HepG2 (cell line): Measurements from ENCODE around the gene TCF20. TPM values are rescaled to one million over a fixed set of nuclear protein-coding genes. Genes with fewer than 3 reads are reported as not detected.
A peak's percentile ranks its signal among the peaks of the same experiment; 100 is the strongest.

Source experiments
- ATF6 ChIP-seq: sonication (generic); formaldehyde crosslinking; conservative IDR thresholded peaks from 2 replicates; pipeline ENCODE4 v1.4.0; 2020; ENCODE audit warnings: missing genetic modification reagents
- DPF2 ChIP-seq: sonication (generic); formaldehyde crosslinking; IDR thresholded peaks from 2 replicates; pipeline ENCODE4 v1.4.0; 2020; ENCODE audit warnings: mild to moderate bottlenecking, low read depth, missing genetic modification reagents, borderline replicate concordance
- HDAC2 ChIP-seq: sonication (generic); formaldehyde crosslinking; IDR thresholded peaks from 2 replicates; pipeline ENCODE4 v1.4.0; 2020; ENCODE audit warnings: missing genetic modification reagents
- HOXA5 ChIP-seq: sonication (generic); formaldehyde crosslinking; IDR thresholded peaks from 2 replicates; pipeline ENCODE4 v1.4.0; 2020; ENCODE audit warnings: missing genetic modification reagents
- JUNB ChIP-seq: sonication (generic); formaldehyde crosslinking; IDR thresholded peaks from 2 replicates; pipeline ENCODE4 v1.8.0; 2022; ENCODE audit warnings: missing genetic modification reagents, mild to moderate bottlenecking, borderline replicate concordance
- KDM4B ChIP-seq: sonication (generic); formaldehyde crosslinking; IDR thresholded peaks from 2 replicates; pipeline ENCODE4 v1.4.0; 2020; ENCODE audit warnings: missing genetic modification reagents
- NFRKB ChIP-seq: fragments of 450-650 bp; IDR thresholded peaks from 2 replicates; pipeline ENCODE4 v1.6.1; 2017
- SKIL ChIP-seq: sonication (generic); formaldehyde crosslinking; IDR thresholded peaks from 2 replicates; pipeline ENCODE4 v1.8.0; 2022; ENCODE audit warnings: missing genetic modification reagents, mild to moderate bottlenecking, moderate library complexity, borderline replicate concordance
- TFDP1 ChIP-seq: IDR thresholded peaks from 2 replicates; pipeline ENCODE4 v1.6.1; 2016; ENCODE audit warnings: missing compliant biosample characterization, missing genetic modification reagents, borderline replicate concordance
- THAP11 ChIP-seq: IDR thresholded peaks from 2 replicates; pipeline ENCODE4 v1.6.1; 2016; ENCODE audit warnings: missing biosample characterization, missing genetic modification reagents
- TOE1 ChIP-seq: sonication (generic); formaldehyde crosslinking; IDR thresholded peaks from 2 replicates; pipeline ENCODE4 v1.4.0; 2020; ENCODE audit warnings: mild to moderate bottlenecking, missing genetic modification reagents
- ZBTB10 ChIP-seq: sonication (generic); formaldehyde crosslinking; IDR thresholded peaks from 2 replicates; pipeline ENCODE4 v1.4.0; 2020; ENCODE audit warnings: missing genetic modification reagents, borderline replicate concordance
- ZBTB33 ChIP-seq: sonication (generic); formaldehyde crosslinking; IDR thresholded peaks from 2 replicates; pipeline ENCODE4 v1.4.0; 2020; ENCODE audit warnings: missing genetic modification reagents
- ZNF329 ChIP-seq: sonication (generic); formaldehyde crosslinking; IDR thresholded peaks from 2 replicates; pipeline ENCODE4 v1.9.0; 2021; ENCODE audit warnings: low read depth, mild to moderate bottlenecking, missing genetic modification reagents
- ZNF547 ChIP-seq: sonication (generic); formaldehyde crosslinking; IDR thresholded peaks from 2 replicates; pipeline ENCODE4 v1.5.1; 2020; ENCODE audit warnings: mild to moderate bottlenecking, missing genetic modification reagents
- ZNF556 ChIP-seq: sonication (generic); formaldehyde crosslinking; IDR thresholded peaks from 2 replicates; pipeline ENCODE4 v1.4.0; 2020; ENCODE audit warnings: mild to moderate bottlenecking, missing genetic modification reagents, borderline replicate concordance
- ZNF589 ChIP-seq: sonication (generic); formaldehyde crosslinking; conservative IDR thresholded peaks from 2 replicates; pipeline ENCODE4 v1.8.0; 2022; ENCODE audit warnings: mild to moderate bottlenecking, moderate library complexity, missing genetic modification reagents
- polyA plus RNA-seq, 8 experiments: library from polyadenylated mRNA; depleted of rRNA in 3 of 8; stranded (reverse) in 7 of 8; unstranded in 1 of 8; fragments of >200 nt; fragmentation: Illumina TruSeq in 4 of 8; extraction: Trizol in 4 of 8; gene quantifications; 2 replicates each; pipeline versions ENCODE4 v1.2.1 to v1.2.3, GENCODE V29; 2011 to 2016; ENCODE audit warnings: low read depth in 4 of 8, missing spikeins in 1 of 8, mixed read lengths in 1 of 8; ENCODE audit not compliant: insufficient read depth in 1 of 8
- total RNA-seq, 5 experiments: library from RNA; depleted of rRNA; stranded (reverse); fragments of >200 nt; fragmentation: Illumina TruSeq; extraction: Trizol; gene quantifications; 2 replicates each; pipeline ENCODE4 v1.2.3, GENCODE V29; 2016; ENCODE audit warnings: low read depth in 1 of 5

TCF20 gene
- total and polyA plus RNA-seq, 2 of the 13 experiments (the other 11 are each of a cell fraction or from before 2014, with no cell fraction given): 12.8 to 23.7 TPM

- TF ChIP-seq ZBTB33 (CRISPR knock-in tag): peak; percentile 16; the same call in 1 of the 2 replicates
- 0 out of 2 replicates have a peak, but pooled peaks have one; percentile 44 for TF ChIP-seq ZNF329 (CRISPR knock-in tag)
- TF ChIP-seq THAP11 (CRISPR knock-in tag): peak; percentile 50
- peak; percentile 63; the same call in 1 of the 2 replicates for TF ChIP-seq HOXA5
- TF ChIP-seq ZNF556 (CRISPR knock-in tag): peak; percentile 24; the same call in 1 of the 2 replicates
- no peak for TF ChIP-seq DPF2 (CRISPR knock-in tag)
- TF ChIP-seq HDAC2 (CRISPR knock-in tag): peak; percentile 46; the same call in 1 of the 2 replicates
- TF ChIP-seq ZNF547 (CRISPR knock-in tag): 0 out of 2 replicates have a peak, but pooled peaks have one; percentile 38
- no peak for TF ChIP-seq TFDP1
- no peak for TF ChIP-seq TOE1 (CRISPR knock-in tag)
- no peak for TF ChIP-seq SKIL (CRISPR knock-in tag)
- TF ChIP-seq NFRKB: no peak
- peak; percentile 69; the same call in 1 of the 2 replicates for TF ChIP-seq KDM4B (CRISPR knock-in tag)
- peak; percentile 55; the same call in 1 of the 2 replicates for TF ChIP-seq ZNF589
- 0 out of 2 replicates have a peak, but pooled peaks have one; percentile 55 for TF ChIP-seq ATF6 (CRISPR knock-in tag)
- TF ChIP-seq JUNB (CRISPR knock-in tag): no peak
- peak; percentile 66; the same call in 1 of the 2 replicates for TF ChIP-seq ZBTB10 (CRISPR knock-in tag)
Observed at GRCh38 chr22:42294034-42294985, 23.9 kb upstream of the TCF20 start (continued).
